Naive B cell (primary cell): Measurements from ENCODE around the gene THADA. TPM values are rescaled to one million over a fixed set of nuclear protein-coding genes. Genes with fewer than 3 reads are reported as not detected.

ENCODE experiments used
- ATAC-seq, 2 donors: fragments of 150-1000 bp; cut with Tn5 transposase; 2 replicates each; pipeline ENCODE4 v1.10.0; 2021; ENCODE audit warnings: low read depth in 2 of 2, mild to moderate bottlenecking in 2 of 2, moderate library complexity in 2 of 2
- DNase-seq: peaks from one replicate; pipeline ENCODE4 v3.0.0; 2022
- H3K27ac Mint-ChIP-seq, 6 donors: one replicate each; pipeline ENCODE4 v1.8.0; 2020 to 2022; ENCODE audit warnings: mild to moderate bottlenecking in 6 of 6, mixed read lengths in 6 of 6, moderate library complexity in 5 of 6, inconsistent platforms in 2 of 6
- H3K27me3 Mint-ChIP-seq, 3 donors: one replicate each; pipeline ENCODE4 v1.8.0; 2021 to 2022; ENCODE audit warnings: mixed read lengths in 3 of 3, mild to moderate bottlenecking in 1 of 3
- H3K36me3 Mint-ChIP-seq, 2 donors: one replicate each; pipeline ENCODE4 v1.8.0; 2020 to 2022; ENCODE audit warnings: mixed read lengths in 2 of 2, inconsistent platforms in 1 of 2, mild to moderate bottlenecking in 1 of 2
- H3K4me1 Mint-ChIP-seq, 3 donors: one replicate each; pipeline ENCODE4 v1.8.0; 2020 to 2022; ENCODE audit warnings: mixed read lengths in 3 of 3, inconsistent platforms in 1 of 3, mild to moderate bottlenecking in 1 of 3, moderate library complexity in 1 of 3
- H3K4me3 Mint-ChIP-seq, 8 donors: one replicate each; pipeline ENCODE4 v1.8.0; 2020 to 2022; ENCODE audit warnings: mild to moderate bottlenecking in 8 of 8, mixed read lengths in 8 of 8, moderate library complexity in 8 of 8, inconsistent platforms in 2 of 8
- H3K9me3 Mint-ChIP-seq, 7 donors: one replicate each; pipeline ENCODE4 v1.8.0; 2020 to 2022; ENCODE audit warnings: mixed read lengths in 7 of 7, mild to moderate bottlenecking in 5 of 7, inconsistent platforms in 2 of 7, moderate library complexity in 1 of 7
- polyA plus RNA-seq, 6 donors: library from polyadenylated mRNA; unstranded; fragments of 300-500 nt; fragmentation: Illumina TruSeq; gene quantifications; one replicate each; pipeline ENCODE4 v1.2.3, GENCODE V29; 2021; ENCODE audit warnings: low read depth in 6 of 6

THADA gene
- polyA plus RNA-seq, 6 donors from 2014 or later: 8.3 to 20.2 (median 13.0) TPM

DNA sequence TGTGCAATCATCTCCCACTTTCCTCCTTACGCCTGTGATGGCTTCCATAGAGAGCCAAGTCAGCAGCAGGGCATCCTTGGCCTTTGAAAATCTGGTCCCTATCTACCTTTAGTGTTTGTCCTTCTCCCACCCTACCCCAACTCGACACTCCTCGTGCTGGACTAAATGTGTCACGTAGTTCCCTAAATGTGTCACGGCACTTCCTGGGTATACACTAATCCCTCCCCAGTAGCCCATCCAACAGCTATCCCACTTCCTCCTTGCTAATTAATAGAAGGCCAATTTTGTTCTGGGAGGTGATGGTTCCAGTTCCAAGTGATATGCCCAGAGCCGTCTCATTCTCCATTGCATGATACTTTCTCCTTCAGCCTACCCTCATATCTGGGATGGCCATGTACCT is 332.9 kb downstream of the THADA start:
- DNase-seq (no peak), ATAC-seq (no peak)
- peaks cover 0 to 3% (median 0%) of the 10 kb centered on the region in 3 donors for H3K4me1 Mint-ChIP-seq
- H3K9me3 Mint-ChIP-seq: no peaks in the 10 kb centered on the region
- H3K4me3 Mint-ChIP-seq: no peak overlapping the region
- peak overlapping the region in 1 of 6 donors; percentile 34 for H3K27ac Mint-ChIP-seq
- H3K36me3 Mint-ChIP-seq: peaks cover 14 to 26% of the 10 kb centered on the region in 2 donors
- no peaks in the 10 kb centered on the region for H3K27me3 Mint-ChIP-seq

GRCh38 chr2:43262239-43262638 is 333.6 kb downstream of the THADA start:
- DNase-seq (no peak), ATAC-seq (no peak)
- no peak overlapping the region for H3K4me3 Mint-ChIP-seq
- peaks cover 12 to 26% of the 10 kb centered on the region in 2 donors for H3K36me3 Mint-ChIP-seq
- H3K27ac Mint-ChIP-seq: peak overlapping the region in 2 of 6 donors; percentile 33 to 57
- no peaks in the 10 kb centered on the region for H3K27me3 Mint-ChIP-seq
- H3K4me1 Mint-ChIP-seq: peaks cover 0 to 3% (median 0%) of the 10 kb centered on the region in 3 donors
- H3K9me3 Mint-ChIP-seq: no peaks in the 10 kb centered on the region

- ATAC-seq: no peak
- Mint-ChIP-seq H3K36me3 (peaks cover 6 to 20% of the 10 kb centered on the region in 2 donors), H3K4me1 (no peaks in the 10 kb centered on the region), H3K4me3 (no peak overlapping the region), H3K9me3 (no peaks in the 10 kb centered on the region), H3K27me3 (no peaks in the 10 kb centered on the region), H3K27ac (no peak overlapping the region)
- no peak for DNase-seq
Observed at GRCh38 chr2:43259512-43259911, 336.3 kb downstream of the THADA start.

DNA sequence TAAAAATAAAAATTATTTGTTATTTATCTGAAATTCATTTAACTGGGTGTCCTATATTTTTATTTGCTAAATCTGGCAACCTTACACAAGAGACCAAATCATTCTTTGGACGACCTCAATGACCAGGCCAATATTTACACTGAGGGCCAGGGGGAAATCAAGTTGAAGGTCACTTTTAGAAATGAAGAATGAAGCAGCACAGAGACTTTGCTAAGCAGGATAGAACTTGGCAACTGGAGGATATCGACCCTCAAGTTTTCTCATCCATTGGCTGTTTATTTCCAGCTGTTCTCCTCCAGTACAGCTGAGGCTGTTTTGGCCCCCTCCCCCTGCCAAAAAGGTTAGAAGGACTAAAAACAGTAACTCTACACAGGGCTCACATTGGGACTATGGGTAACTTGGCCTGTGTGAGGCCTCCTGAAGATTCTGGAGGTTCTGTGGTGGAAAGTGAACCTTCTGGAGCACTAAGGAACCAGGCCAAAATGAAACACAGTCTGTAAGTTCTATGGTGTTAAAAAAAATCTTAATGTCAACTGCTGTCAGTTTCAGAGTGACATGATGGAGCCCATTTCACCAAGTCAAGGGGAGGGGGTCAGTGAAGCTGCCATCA is 337.2 kb downstream of the THADA start:
- peaks cover 6 to 16% of the 10 kb centered on the region in 2 donors for H3K36me3 Mint-ChIP-seq
- ATAC-seq (no peak), DNase-seq (no peak)
- no peaks in the 10 kb centered on the region for H3K9me3 Mint-ChIP-seq
- H3K4me1 Mint-ChIP-seq: no peaks in the 10 kb centered on the region
- no peak overlapping the region for H3K4me3 Mint-ChIP-seq
- H3K27ac Mint-ChIP-seq: peak overlapping the region in 1 of 6 donors; percentile 37
- H3K27me3 Mint-ChIP-seq: no peaks in the 10 kb centered on the region

GRCh38 chr2:43255296-43255910 is 340.4 kb downstream of the THADA start:
- peaks cover 0 to 8% of the 10 kb centered on the region in 2 donors for H3K36me3 Mint-ChIP-seq
- DNase-seq (no peak), ATAC-seq (no peak)
- H3K4me3 Mint-ChIP-seq: no peak overlapping the region
- no peaks in the 10 kb centered on the region for H3K27me3 Mint-ChIP-seq
- no peaks in the 10 kb centered on the region for H3K4me1 Mint-ChIP-seq
- no peaks in the 10 kb centered on the region for H3K9me3 Mint-ChIP-seq
- no peak overlapping the region for H3K27ac Mint-ChIP-seq

DNA sequence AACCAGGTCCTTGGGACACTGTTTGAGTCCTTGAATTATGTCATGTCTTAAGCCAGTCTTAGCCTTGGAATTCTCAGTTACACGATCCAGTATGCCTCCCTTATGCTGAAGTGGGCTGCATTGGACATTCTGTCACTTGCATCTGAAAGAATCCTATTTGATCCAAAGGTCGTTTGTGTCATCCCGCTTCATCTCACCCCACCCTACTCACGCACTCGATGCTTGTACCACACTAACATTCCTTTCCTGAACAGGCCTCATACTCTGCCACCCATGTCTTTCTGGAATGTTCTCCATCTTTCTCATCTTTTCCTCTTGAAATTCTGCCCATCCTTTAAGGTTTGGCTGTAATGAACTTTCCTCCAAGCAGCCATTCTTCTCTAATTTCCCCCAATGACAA is 341.5 kb downstream of the THADA start:
- no peak overlapping the region for H3K4me3 Mint-ChIP-seq
- peaks cover 0 to 8% of the 10 kb centered on the region in 2 donors for H3K36me3 Mint-ChIP-seq
- ATAC-seq (no peak), DNase-seq (no peak)
- H3K4me1 Mint-ChIP-seq: no peaks in the 10 kb centered on the region
- no peaks in the 10 kb centered on the region for H3K27me3 Mint-ChIP-seq
- peak overlapping the region in 1 of 6 donors; percentile 84 for H3K27ac Mint-ChIP-seq
- H3K9me3 Mint-ChIP-seq: no peaks in the 10 kb centered on the region

GRCh38 chr2:43251171-43251731 is 344.6 kb downstream of the THADA start:
- Mint-ChIP-seq H3K9me3 (no peaks in the 10 kb centered on the region), H3K36me3 (peaks cover 0 to 8% of the 10 kb centered on the region in 2 donors), H3K27me3 (no peaks in the 10 kb centered on the region), H3K4me1 (peaks cover 0 to 5% (median 4%) of the 10 kb centered on the region in 3 donors), H3K27ac (peak overlapping the region in 2 of 6 donors; percentile 22 to 48), H3K4me3 (no peak overlapping the region)
- DNase-seq: no peak
- ATAC-seq: no peak

DNA sequence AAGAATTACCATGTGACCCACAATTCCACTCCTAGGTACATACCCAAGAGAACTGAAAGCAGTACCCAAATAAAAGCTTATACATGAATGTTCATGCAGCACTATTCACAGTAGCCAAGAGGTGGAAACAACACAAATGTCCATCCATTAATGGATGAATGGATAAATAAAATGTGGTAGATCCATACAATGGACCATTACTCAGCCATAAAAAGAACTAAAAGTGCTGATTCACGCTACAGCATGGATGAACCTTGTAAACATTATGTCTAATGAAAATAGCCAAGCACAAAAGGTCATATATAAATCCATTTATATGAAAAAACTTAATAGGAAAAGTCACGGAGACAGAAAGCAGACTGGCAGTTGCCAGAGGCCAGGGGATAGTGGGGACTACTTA is 345.8 kb downstream of the THADA start:
- Mint-ChIP-seq H3K27ac (peak overlapping the region in 1 of 6 donors; percentile 77), H3K4me1 (peaks cover 0 to 5% (median 4%) of the 10 kb centered on the region in 3 donors), H3K9me3 (no peaks in the 10 kb centered on the region), H3K27me3 (no peaks in the 10 kb centered on the region), H3K36me3 (peaks cover 0 to 9% of the 10 kb centered on the region in 2 donors), H3K4me3 (no peak overlapping the region)
- ATAC-seq (no peak), DNase-seq (no peak)

DNA sequence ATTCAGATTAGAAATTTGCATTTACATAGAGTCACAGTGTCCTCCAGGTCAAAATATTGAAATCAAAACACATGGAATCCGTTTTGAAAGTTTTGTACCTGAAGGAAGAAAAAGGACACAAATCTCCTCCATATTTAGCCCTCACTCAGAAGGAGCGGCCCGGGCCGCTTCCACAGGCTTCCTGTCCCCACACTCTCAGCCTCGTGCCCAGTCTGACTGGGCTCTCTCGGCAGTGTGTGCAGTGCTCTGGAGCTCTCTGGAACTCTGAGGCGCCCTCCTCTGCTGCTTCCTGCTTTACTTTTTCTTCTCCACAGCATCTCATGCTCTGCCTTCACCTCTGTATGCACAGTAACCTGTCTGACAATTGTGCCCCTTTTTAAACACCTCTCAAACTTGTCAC is 347.2 kb downstream of the THADA start:
- no peak for ATAC-seq
- H3K27me3 Mint-ChIP-seq: no peaks in the 10 kb centered on the region
- H3K36me3 Mint-ChIP-seq: peaks cover 0 to 6% of the 10 kb centered on the region in 2 donors
- DNase-seq: no peak
- peaks cover 0 to 5% (median 4%) of the 10 kb centered on the region in 3 donors for H3K4me1 Mint-ChIP-seq
- peak overlapping the region in 2 of 6 donors; percentile 11 to 71 for H3K27ac Mint-ChIP-seq
- no peak overlapping the region for H3K4me3 Mint-ChIP-seq
- no peaks in the 10 kb centered on the region for H3K9me3 Mint-ChIP-seq

DNA sequence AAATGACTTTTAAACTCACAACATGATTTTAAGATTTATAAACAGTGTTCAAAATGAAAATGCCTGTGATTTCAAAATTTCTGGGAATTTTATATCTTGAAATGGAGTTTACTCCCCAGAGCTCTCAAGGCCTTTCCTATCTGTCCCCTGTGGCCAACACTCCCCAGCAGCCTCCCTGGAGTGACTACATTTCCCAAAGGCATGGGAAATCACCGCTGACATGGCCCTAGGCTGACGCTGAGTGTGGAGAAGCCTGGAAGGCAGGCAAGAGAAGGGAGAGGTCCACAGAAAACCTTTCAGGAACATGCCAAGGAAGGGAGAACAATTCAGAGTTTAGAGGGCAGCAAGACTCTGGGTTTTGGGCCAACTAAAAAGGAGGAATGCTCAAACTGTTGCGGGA is 349.2 kb downstream of the THADA start:
- Mint-ChIP-seq H3K4me1 (peaks cover 5 to 14% (median 8%) of the 10 kb centered on the region in 3 donors), H3K36me3 (peaks cover 0 to 6% of the 10 kb centered on the region in 2 donors), H3K9me3 (no peaks in the 10 kb centered on the region), H3K27me3 (no peaks in the 10 kb centered on the region), H3K27ac (no peak overlapping the region), H3K4me3 (no peak overlapping the region)
- ATAC-seq: no peak
- DNase-seq: no peak

GRCh38 chr2:43241558-43241957 is 354.3 kb downstream of the THADA start:
- H3K36me3 Mint-ChIP-seq: peaks cover 0 to 6% of the 10 kb centered on the region in 2 donors
- peak overlapping the region; percentile 80 to 91 (median 84) for H3K27ac Mint-ChIP-seq
- H3K4me1 Mint-ChIP-seq: peaks cover 30 to 50% (median 37%) of the 10 kb centered on the region in 3 donors
- H3K4me3 Mint-ChIP-seq: peak overlapping the region in 1 of 8 donors; percentile 3
- ATAC-seq: no peak
- no peaks in the 10 kb centered on the region for H3K9me3 Mint-ChIP-seq
- DNase-seq: no peak
- no peaks in the 10 kb centered on the region for H3K27me3 Mint-ChIP-seq

GRCh38 chr2:43240766-43241150 is 355.1 kb downstream of the THADA start:
- Mint-ChIP-seq H3K27me3 (no peaks in the 10 kb centered on the region), H3K4me1 (peaks cover 30 to 53% (median 37%) of the 10 kb centered on the region in 3 donors), H3K9me3 (no peaks in the 10 kb centered on the region), H3K36me3 (peaks cover 0 to 6% of the 10 kb centered on the region in 2 donors), H3K4me3 (peak overlapping the region in 4 of 8 donors; percentile 10 to 85 (median 70)), H3K27ac (peak overlapping the region in 4 of 6 donors; percentile 80 to 97 (median 96))
- no peak for ATAC-seq
- no peak for DNase-seq

DNA sequence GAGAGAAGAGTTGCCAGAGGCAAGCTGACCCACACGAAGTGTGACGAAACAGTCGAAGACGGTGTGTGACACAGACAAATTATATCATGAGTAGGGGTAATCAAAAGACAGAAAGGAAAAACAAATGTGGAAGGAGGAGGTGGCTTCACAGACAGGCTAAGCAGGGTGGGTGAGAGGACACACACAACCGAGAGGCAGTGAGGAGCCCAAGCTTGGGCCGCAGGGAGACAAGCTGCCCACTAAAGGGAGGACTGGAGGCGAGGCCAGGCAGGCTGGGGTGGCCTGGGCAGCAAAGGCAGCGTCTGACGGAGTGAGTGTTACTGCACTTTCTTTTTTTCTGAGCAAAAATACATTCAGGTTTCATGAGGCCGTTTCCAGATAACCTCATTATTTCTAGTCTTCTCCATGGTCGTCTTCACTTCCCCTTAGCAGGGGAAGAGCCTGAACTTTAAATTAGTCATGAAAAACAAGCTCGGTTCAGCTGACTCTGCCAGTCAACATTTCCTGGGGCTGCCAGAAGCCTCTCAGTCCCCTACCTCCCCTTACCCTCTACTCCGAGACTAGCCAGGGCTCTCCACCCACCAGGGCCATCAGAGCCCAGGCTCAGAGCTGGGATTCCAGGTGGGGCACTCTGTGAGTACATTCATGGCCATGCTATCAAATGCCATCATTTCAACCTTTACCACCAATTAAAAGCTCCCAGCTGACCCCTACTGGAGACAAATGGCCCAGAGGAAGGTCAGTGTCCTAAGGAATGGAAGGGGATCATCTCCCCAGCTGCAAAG is 355.7 kb downstream of the THADA start:
- H3K4me1 Mint-ChIP-seq: peaks cover 30 to 56% (median 37%) of the 10 kb centered on the region in 3 donors
- H3K9me3 Mint-ChIP-seq: no peaks in the 10 kb centered on the region
- H3K4me3 Mint-ChIP-seq: peak overlapping the region in 7 of 8 donors; percentile 11 to 85 (median 69)
- H3K36me3 Mint-ChIP-seq: peaks cover 0 to 6% of the 10 kb centered on the region in 2 donors
- H3K27me3 Mint-ChIP-seq: no peaks in the 10 kb centered on the region
- DNase-seq (peak; percentile 47), ATAC-seq (peak; percentile 83 to 87)
- peak overlapping the region; percentile 80 to 97 (median 92) for H3K27ac Mint-ChIP-seq
